Kidney tubule cell (primary cell): ENCODE data around the gene CCBE1.

Experiments
- DNase-seq: peaks from one replicate; pipeline ENCODE4 v3.0.0-alpha.2; 2018; ENCODE audit warnings: low spot score

The CCBE1 gene

DNA sequence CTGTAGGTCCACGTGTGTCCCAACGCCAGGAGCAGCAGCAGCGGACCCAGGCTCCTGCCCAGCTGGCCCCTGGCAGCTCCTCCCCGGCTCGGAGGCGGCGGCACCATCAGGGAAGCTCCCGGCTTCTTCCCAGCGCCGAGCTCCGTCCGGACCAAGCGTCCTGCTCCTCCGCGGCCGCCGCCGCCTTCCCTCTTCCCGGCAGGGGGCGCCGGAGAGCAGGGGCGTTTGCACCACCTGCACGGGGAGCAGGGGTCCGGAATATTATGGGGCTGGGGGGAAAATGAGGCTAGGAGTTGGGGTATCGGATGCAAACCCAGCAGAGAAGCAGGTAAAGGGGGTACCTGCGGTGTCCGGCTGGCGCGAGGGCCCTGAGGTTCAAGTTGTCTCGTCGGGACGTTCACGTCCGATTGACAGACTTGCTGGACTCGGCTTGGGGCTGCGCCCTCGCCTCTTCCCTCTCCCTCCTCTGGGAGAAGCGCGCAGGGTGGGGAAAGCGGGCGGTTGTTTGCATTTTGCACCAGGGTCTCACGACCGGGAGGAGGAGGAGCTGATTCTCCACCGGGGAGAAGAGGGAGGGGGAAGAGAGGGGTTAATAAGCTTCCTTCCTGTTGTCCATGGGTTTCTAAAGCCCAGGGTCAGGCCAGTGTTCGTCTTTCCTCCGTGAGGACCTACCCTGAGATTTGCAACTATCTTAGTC lies at the start of gene CCBE1:
Gene CCBE1 (minus strand): TSS at position 188 of the 697 bp plus-strand sequence.
- DNase-seq = peak; percentile 76

- peak; percentile 83 for DNase-seq
Observed at GRCh38 chr18:59744271-59744721, 47.1 kb upstream of the CCBE1 start.

GRCh38 chr18:59743566-59743965 lies 46.3 kb upstream of the CCBE1 start:
- DNase-seq = no peak

GRCh38 chr18:59742325-59743111 lies 45.3 kb upstream of the CCBE1 start:
- peak; percentile 68 for DNase-seq

GRCh38 chr18:59740141-59740540 lies 42.9 kb upstream of the CCBE1 start:
- DNase-seq = no peak

GRCh38 chr18:59737776-59738300 lies 40.6 kb upstream of the CCBE1 start:
- peak; percentile 69 for DNase-seq

DNA sequence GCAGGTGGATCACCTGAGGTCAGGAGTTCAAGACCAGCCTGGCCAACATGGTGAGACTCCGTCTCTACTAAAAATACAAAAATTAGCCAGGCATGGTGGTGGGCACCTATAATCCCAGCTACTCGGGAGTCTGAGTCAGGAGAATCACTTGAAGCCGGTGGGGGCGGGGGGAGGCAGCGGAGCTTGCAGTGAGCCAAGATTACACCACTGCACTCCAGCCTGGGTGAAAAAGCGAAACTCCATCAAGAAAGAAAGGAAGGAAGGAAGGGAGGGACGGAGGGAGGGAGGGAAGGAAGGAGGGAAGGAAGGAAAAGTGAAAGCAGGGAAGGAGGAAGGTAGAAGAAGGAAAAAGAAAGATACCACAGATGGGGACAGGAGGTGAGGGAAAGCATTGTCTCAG lies 40.1 kb upstream of the CCBE1 start:
- peak; percentile 54 for DNase-seq

DNA sequence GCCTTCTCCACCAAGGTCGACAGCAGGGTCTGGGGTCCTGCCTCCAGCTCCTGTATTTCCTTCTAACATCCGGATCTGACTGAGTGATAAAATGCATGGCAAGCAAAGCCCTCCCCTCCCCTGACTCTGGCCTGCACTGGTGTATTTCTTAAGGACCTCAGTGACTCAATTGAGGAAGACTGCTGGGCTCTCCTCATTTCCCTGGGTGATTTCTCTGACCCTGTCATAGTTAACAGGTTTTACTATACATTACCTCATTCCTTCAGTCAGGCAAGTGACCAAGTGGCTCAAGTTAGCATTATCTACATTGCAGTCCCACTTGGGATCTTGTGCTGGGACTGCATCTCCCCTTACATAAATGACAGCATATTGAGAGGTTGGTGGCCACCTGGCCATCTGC lies 38.8 kb upstream of the CCBE1 start:
- peak; percentile 69 for DNase-seq

GRCh38 chr18:59735269-59735860 lies 38.1 kb upstream of the CCBE1 start:
- DNase-seq = no peak

DNA sequence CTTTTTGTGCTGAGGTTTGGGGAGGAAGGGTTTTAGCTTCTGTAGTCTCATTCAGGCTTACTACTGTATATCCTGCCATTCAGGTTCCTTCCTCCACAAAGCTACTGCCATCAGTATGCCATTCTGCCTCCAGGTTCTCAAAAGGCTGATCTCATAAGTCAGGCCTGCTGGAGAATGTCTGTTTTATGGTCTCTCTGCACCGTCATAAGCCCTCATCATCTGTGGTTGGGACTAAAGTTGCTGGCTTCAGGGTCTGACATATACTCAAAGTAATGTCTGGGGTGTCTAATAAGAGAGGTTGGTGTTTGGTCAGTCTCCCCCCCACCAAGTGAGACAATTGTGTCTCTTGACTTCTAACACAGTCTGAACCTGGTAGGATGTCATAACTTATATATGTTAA lies 36.2 kb upstream of the CCBE1 start:
- peak; percentile 35 for DNase-seq

GRCh38 chr18:59730896-59731295 lies 33.7 kb upstream of the CCBE1 start:
- no peak for DNase-seq

DNA sequence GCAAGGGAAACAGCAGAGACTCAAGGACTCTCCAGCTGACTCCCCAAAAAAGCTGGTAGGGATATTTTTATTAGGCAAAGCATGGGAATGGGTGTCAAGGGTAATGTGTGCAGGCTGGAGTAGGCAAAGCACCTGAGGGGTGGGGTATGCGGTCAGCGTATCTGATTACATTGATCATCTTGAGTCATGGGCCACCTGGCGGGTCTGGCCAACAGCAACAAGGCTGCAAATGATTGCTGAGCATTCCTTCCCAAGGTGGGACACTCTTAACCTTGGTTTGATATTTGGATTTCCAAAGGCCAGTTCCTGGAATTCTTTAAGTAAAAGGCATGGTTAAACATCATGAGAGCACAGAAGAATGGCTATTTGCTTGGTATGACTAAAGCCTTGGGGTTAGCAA lies 32.6 kb upstream of the CCBE1 start:
- DNase-seq = peak; percentile 68

DNA sequence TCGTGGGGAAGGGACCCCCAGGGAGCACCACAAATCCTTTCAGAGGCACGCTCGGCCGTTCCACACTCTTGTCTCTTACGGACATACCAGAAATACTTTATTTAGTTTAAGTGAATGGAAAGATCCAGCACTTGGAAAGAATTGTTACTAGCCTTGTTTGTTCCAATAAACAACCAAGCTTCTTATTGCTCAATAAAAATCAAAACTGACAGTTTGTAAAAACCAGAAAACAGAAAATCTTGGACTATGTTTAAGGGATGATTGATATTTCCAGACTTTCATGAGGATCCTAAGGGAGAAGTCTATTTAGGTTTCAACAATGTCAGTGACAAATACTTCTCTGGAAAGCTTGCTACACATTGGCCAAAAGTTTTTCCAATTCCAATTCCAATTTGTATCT lies 31.6 kb upstream of the CCBE1 start:
- DNase-seq = no peak

DNA sequence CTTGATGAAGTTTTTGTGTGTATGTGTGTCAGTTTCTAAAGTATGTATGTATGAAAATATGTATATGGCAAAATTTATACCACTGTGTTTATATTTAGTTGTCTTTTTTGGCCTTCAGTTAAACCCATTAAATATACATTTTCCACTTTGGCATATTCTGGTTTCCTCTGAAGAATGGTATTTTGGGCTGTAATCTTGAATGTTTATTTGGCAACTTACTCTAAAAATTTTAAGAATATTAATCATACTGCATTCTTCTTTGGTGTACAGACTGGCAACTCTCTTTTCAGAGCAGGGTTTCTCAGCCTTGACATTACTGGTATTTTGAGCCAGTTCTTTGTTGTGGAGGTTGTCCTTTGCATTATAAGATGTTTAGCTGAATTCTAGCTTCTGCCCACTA lies 27.9 kb upstream of the CCBE1 start:
- DNase-seq = no peak

GRCh38 chr18:59724103-59724502 lies 26.9 kb upstream of the CCBE1 start:
- DNase-seq = peak; percentile 20

DNA sequence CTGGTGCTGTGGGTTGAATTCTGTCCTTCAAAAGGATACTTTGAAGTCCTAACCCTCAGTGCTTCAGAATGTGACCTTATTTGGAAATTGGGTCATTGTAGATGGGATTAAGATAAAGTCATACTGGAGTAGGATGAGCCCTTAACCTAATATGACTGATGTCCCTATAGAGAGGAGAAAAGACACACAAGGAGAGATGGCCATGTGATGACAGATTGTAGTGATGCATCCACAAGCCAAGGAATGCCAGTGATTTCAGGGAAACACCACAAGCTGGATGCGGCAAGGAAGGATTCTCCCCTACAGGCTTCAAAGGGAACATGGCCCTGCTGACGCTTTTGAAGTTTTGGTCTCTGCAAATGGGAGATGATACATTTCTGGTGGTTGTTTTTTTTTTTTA lies 24.7 kb upstream of the CCBE1 start:
- DNase-seq = no peak

DNA sequence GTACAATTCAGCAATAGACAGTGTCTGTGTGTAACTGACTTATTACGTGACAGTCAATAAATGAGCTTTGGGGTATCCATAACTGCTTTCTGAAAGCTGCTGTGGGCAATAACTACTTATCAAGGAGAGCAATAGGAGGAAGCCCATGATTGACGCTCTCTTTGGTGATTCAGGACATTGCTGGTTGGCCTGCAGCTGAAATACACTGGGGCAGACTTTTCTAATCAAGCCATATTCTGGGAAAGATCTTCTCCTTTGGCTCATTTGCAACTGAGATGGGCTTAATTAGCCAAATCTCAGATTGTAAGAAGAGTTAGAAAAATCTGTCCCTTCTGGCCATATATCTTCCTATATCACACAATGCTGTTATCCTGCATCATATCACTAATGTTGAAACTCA lies 24.0 kb upstream of the CCBE1 start:
- no peak for DNase-seq

- DNase-seq = no peak
Observed at GRCh38 chr18:59719544-59720181, 22.4 kb upstream of the CCBE1 start.

DNA sequence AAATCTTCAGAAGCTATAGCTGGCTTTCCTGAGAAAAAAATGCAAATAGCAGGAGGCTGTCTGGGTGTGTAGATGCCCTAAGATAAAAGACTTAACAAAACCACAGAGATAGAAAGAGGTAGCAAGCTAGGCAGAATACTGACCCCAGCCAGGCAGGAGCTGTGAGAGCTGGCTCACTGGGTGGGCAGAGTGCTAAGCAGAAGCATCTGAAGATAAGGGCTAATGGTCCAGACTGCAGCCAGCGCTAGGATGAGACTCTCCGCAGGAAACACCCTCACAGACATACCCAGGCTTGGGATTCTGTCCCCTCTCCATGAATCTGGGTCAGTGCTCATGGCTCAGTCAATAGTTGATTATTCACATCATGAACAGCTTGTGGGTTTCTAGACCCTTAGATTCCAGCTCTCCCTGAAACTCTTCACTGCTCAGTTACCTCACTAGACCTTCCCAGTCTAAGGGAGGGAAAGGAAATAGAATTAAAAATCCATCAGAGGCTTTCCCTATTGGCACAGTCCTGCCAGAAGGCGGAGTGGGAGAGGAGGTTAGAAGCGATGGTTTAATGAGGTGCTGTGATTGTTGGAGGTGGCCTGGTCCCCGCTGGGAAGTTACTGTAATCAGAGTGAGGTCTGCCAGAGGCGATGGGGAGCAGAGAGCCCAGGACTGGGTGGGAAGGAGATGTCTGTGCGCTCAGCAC lies 21.4 kb upstream of the CCBE1 start:
- DNase-seq = peak; percentile 27

DNA sequence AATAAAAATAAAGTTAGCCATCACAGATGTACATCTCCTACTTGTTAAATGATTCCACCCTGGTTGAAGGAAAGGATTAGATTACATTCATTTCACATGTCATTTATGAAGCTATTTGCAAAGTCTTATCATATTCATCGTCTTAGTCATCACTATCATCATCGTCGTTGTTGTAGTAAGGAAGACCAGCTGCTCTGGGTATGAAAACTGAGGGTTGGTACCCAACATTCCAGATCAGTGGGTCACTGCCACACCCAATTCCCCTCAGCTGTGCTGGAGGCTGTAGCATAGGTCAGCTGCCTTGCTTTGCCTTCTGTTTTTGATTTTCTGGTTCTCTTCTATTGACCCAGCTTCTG lies 20.9 kb upstream of the CCBE1 start:
- DNase-seq = peak; percentile 89

DNA sequence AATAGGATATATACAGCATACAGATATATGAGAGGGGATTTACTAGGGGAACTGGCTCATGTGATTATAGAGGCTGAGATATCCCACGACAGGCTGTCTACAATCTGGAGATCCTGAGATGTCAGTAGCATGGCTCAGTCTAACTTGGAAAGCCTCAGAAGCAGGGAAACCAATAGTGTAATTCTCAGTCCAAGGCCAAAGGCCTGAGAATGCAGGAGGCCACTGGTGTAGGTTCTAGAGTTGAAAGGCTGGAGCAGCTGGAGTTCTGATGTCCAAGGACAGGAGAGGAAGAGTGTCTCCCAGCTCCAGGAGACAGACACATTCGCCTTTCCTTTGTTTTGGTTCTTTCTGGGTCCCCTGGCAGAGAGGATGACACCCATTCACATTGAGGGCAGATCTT lies 20.1 kb upstream of the CCBE1 start:
- no peak for DNase-seq

GRCh38 chr18:59715966-59716369 lies 18.7 kb upstream of the CCBE1 start:
- DNase-seq = peak; percentile 97
